NCI-H526 treated with DMSO at 0.1 percent for 48 hours (cell line): ENCODE results near the gene ANKRD10.
"Not testable (repeated sequence)": the region's sequence is repeated elsewhere in the genome, so short reads cannot be mapped to it uniquely, and the experiment has no call there.

Source experiments
- DNase-seq: peaks from one replicate; lab custom pipeline; 2025; lab: John Stamatoyannopoulos, UW

The ANKRD10 gene

DNA sequence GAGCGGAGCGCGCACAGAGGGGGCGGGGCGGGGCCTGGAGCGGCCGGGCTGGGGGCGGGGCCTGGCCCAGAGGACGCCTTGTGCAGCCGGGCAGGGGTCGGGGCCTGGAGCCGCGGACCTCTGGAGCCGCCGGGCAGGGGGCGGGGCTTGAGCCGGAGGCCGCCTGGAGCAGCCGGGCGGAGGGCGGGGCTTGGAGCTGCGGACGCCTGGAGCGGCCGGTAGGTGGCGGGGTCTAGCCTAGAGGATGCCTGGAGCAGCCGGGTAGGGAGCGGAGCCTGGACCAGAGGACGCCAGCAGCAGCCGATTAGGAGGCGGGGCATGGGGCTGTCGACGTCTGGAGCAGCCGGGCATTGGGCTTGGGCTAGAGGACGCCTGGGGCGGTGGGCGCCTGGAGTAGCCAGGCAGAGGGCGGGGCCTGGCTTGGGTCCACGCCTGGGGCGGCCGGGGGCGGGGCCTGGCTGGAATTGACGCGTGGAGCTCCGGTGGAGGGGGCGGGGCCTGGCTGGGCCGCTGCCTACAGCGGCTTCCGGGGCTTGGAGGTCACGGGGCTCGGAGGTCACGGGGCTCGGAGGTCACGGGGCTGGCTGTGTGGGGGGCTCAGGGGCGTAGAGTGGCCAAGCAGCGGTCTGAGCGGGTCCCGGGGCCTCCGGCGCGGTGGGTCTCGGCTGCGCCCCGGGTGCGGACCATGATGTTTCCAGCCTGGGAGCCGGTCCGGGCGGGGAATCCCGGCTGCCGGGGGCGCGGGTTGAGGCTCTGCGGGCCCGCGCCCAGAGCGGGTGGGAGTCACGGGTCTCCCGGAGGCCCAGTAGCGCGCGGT, at the start of gene ANKRD10:
Gene ANKRD10 (minus strand): TSS at position 13 of the 817 bp plus-strand sequence. CDS start 135 bp downstream, outside the sequence.
- DNase-seq = peak; percentile 99

DNA sequence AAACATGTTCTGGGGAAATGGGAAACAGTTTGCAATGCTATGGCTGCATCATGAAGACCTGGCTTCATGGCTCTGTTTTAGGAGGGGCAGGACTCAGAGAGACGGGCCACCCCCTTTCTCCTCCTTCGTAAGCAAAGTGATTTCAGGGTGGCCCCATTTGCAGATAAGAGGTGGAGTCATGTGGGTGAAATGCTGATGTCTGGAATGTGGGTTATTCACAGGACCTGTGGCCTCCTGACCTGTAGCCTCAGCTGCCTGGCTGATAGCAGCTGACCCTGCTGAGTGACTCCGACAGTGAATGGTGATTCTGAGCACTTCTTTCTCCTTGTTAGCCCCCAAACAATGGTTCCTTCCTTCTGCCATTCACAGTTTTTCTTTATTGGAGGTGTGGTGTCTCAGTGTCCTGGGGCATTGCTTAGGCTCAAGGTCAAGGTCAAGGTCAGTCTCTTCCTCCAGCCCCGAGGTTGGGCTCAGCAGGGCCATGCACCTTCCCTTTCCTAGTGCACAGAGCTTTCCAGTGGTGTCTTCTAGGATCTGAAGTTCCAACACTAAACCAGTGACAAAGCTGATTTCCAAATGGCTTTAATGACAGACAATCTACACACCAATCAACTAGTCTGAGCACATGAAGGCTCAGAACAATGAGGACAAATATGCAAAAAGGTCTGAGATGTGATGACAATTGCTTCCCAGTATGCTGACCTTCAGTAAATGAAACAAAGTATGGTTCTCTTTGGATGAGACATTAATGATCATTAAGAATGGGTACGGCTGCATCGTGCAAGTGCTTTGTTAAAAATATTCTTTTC, 49.6 kb upstream of the ANKRD10 start:
- DNase-seq = no peak

DNA sequence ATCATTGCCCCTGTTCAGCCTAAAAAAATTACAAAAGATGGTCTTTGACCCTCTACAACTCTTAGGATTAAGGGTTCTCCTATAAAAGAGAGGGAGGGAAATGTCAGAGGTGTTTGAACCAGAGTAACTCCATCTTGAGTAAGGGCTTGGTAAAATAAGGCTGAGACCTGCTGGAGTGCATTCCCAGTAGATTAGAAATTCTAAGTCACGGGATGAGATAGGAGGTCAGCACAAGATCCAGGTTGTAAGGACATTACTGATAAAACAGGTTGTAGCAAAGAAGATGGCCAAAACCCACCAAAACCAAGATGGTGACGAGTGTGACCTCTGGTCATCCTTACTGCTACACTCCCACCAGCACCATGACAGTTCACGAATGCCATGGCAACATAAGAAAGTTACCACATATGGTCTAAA, 48.7 kb upstream of the ANKRD10 start:
- no peak for DNase-seq

DNA sequence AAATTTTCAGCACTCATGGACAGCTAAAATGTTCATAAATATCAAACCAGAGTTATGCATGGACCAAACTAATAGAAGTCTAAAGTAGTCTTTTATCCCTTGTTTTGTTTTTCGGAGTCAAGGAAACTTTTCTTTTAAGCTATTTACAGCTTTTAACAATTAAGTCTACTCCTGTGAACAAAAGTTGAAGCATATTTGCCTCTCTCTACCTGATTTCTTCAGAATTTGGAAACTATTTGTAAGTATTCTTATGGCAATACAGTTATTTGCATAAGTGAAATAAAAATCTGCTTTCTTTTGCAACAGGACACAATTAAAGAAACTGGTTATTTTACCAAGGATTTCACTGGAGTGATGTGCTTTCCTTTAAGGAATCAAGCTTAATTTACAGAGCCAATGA, 47.1 kb upstream of the ANKRD10 start:
- no peak for DNase-seq

DNA sequence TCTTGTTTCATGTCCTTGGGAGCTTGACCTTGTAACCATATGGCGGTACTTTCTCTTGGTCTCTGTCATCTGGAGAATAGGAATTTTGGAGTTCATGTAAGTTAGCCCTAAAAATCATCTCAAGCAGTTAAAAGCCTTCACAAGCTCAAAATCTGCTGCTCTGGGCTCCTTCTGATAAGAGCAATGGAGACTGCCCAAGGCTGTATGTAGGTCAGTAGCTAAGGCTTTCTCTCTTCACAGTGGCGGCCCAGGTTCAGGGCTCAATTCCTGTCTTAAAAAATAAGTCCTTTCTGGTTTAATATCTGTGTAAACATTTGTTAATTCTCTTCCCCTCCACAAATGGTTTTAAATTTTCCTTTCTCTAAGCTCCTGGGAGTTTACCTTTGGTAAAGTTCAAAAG, 45.3 kb upstream of the ANKRD10 start:
- no peak for DNase-seq

DNA sequence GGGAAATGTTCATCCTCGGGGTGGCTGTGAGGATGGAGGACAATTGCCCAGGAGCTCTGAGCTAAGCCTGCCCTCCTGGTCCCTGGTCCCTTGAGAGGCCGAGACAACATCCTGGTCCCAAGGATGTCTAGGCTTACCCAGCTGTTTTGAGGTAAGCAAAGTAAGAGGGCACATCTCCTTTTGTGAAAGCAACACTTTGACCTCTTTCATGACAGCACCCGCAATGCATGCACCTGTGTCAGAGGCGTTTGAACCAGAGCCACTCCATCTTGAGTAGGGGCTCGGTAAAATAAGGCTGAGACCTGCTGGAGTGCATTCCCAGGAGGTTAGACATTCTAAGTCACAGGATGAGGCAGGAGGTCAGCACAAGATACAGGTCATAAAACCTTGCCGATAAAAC, 43.1 kb upstream of the ANKRD10 start:
- no peak for DNase-seq

DNA sequence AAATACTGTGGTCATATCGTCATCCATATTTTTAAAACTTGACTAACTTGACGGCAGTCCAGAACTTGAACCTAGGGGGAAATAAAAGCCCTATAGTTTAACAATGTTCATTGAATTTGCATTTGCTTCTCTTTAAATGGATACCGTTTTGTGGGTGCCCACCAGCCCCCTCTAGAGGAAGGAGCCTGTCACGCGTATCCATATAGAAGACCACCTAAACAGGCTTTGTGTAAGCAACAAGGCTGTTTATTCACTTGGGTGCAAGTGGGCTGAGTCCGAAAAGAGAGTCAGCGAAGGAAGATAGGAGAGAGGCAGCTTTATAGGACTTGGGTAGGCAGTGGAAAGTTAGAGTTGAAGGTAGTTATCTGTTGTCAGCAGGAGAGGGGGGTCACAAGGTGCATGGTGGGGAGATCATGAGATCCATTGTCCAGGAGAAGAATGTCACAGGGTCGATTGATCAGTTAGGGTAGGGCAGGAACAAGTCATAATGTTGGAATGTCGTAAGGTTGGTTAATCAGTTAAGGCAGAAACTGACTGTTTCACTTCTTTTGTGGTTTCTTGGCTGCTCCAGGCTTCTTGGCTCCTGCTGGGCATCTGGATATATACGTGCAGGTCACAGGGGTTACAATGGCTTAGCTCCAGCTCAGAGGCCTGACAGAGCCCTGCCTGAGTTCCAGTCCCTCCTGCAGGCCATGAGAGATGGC, 42.5 kb upstream of the ANKRD10 start:
- DNase-seq = no peak

DNA sequence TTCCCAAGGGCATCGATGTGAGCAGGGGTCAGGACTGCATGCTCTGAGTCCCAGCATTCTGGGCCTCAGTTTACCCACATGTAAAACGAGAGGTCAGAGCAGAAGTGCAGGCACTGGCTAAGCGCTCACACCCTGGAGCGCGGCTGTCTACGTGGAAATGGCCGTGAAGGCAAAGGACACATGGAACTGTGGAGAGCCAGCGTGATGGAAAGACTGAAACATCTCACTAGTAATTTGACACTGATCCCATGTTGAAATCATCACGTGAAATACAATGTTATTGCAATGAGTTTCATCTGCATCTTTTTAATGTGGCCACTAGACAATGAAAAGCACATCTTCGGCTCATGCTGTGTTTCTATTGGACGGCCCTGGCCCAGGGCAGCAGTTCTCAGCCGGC, 41.3 kb upstream of the ANKRD10 start:
- not testable (repeated sequence) for DNase-seq

DNA sequence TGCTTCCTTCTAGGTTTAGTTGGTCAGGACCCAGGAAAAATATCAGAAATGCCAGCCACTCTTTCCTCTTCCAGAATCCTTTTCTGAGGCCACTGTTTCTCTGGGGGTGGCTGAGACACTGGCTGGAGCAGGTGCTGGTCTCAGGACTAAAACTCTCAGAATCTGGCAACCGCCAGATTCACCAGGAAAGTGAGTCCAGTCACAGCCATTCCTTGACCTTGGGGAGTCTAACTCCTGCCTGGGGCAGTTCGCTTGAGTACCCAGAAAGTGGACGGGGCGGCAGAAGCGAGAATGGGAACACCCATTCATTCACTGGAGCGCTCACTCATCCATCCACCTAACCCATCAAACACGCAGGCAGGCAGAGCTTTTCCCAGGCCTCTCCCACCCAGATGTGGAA, 40.7 kb upstream of the ANKRD10 start:
- not testable (repeated sequence) for DNase-seq

DNA sequence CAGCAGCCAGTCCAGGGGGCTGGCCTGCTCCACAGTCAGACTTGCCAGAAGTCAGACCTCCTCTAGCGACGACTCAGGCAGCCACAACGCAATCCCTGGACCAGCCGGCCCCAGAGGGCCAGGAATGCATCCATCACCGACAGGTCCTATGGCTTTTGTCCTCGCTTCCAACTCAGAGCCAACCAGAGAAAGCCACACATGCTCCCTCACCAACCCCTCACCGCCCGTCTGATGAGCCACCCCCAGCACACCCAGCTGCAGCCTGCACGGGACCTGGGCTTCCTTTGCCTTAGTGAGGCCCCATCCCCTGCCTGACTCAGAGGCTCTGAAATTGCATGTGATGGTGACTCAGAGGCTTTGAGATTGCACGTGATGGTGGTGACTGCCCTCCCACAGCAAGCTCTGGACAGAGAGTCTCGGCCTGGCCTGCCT, 40.2 kb upstream of the ANKRD10 start:
- not testable (repeated sequence) for DNase-seq

DNA sequence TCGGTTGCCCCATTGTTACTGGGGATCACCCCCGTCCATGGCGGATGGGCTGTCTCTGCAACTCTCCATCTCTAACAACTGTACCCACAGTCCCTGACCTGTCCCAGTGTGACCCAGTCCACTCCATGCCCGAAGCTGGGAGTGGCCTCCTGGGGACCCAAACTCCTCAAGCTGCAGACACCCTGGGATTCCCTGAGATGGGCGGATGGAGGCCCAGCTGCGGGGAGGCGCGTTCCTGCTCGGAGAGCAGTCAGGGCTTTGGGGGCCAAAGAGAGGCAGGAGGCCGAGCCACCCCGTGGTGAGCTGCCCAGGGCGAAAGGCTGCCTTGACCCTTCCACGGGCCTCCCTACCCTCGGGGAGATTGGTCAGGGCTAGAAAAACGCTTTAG, 39.7 kb upstream of the ANKRD10 start:
- not testable (repeated sequence) for DNase-seq

DNA sequence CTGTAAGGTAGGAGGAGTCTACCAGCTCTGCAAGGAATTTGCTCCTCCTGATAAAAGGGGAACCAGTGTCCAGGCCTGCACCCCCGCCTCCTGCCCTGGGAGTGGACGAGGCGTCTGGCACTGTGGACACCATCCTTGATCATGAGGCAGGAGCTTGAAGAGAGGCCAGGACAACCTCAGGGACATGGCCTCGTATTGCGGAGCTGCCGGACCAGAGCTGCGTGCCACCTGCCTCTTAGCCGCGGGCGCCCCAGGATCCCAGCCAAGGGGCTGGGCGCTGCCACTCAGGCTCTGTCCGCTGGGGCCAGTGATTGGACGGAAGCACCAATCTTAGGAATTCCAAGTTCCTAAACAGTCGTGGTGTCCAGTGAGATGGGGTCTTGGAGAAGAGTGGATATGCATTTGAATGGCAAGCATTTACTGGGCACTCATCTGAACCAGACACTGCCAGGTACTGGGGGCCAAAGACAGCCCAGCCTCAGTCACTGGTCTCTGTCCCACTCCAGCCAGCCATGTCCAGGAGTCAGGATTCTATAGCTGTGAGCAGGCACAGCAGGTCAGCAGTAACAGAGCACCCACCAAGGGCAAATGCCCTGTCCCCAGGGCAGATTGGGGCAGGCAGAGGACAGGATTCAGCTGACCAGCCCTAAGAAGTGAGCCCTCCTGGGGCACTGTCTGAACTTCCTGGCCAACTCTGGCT, 39.1 kb upstream of the ANKRD10 start:
- DNase-seq = no peak

DNA sequence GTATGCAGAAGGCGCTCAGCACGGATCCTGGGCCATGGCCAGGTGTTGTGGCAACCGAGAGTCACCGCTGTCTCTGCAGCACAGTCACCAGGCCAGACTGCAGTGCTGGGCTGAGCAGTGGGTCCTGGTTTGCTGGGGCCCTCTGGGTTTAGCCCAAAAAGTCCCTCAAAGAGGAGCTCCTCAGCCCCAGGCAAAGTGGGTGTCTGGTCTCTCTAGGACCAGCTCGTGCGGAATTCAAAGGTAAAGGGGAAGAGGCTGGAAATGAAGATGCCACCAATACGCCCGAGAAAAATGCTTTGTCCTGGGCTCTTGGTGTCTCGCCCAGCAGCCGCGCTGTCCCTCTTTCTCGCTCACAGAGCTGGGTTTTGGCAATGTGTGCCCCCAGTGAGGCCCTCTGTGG, 38.5 kb upstream of the ANKRD10 start:
- no peak for DNase-seq

DNA sequence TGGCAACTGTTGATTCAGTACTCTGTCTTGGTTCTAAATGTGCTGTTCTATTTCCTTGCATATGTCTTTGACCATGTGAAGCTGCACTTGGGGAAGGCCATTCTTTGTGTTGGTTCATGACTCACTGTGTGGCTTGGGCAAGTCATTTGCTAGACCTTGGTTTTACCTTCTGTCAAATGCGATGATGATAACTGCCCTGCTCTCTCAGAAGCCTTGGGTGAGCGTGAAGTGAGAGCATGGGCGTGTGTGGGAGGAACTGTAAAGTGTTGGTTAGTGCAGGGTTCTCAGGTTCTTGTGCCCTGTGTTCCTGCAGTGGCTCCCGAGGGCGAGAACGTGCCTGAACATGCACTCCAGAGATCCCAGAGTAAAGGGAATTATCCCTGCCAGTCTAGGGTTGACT, 37.3 kb upstream of the ANKRD10 start:
- not testable (repeated sequence) for DNase-seq

DNA sequence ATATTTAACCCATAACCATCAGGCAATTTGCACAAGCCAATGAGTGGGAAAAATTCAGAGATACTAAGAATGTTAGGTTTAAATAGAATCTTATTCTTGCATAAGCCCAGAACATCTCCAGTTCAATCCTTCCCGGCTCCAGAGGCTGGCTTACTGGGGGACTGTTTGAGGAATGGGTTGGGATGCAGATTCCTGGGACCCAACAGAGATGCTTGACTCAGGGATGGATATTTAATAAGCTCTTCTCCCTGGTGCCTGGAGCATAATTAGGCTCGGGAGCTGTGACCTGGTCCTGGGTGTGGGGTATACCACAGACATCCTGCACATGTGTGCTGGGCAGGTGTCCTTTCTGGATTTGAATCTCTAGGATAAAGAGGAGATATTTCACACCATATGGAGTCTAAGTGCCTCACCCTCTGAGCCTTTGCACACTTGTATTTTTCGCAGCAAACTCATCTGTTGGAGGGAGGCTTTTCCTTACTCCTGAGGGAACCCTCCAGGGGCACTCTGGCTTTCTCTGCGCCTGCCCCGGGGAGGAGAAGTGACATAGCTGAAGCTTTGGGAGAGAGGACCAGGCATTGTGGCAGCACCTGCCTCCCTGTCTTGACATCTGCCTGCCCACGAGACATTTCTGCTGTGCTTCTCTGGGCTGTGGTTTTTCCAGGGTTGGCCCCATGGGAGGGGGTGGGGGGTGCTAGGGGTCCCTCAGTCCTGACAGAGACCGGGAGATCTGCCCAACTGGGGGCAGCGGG, 36.1 kb upstream of the ANKRD10 start:
- DNase-seq = no peak

DNA sequence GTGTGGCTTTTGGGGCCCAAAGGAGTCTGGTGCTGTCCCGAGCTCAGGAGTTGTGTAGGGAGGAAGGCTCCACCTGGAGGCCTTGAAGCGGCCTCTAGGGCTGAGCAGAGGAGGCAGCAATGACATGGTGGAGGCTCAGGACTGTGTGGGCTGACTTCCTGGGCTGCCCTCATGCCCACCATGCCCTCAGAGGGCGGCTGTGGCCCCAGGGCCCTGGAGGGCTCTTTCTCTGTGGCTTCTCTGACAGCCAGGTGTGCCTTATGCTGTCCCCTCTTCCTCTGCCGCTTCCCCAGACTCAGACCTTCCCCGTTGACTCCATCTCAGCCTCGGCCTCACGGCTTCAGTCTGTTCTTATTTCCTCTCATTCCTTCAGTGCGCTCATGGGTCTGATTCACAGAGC, 35.5 kb upstream of the ANKRD10 start:
- DNase-seq = no peak

DNA sequence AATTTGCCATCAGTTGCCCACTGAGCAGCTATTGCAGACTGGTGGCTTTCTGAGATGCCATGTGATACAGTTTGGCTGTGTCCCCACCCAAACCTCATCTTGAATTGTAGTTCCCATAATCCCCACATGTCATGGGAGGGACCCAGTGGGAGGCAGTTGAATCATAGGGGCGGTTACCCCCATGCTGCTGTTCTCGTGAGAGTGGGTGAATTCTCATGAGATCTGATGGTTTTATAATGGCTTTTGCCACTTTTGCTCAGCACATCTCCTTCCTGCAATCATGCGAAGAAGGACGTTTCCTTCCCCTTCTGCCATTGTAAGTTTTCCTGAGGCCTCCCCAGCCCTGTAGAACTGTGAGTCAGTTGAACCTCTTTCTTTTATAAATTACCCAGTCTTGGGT, 34.8 kb upstream of the ANKRD10 start:
- DNase-seq = no peak

DNA sequence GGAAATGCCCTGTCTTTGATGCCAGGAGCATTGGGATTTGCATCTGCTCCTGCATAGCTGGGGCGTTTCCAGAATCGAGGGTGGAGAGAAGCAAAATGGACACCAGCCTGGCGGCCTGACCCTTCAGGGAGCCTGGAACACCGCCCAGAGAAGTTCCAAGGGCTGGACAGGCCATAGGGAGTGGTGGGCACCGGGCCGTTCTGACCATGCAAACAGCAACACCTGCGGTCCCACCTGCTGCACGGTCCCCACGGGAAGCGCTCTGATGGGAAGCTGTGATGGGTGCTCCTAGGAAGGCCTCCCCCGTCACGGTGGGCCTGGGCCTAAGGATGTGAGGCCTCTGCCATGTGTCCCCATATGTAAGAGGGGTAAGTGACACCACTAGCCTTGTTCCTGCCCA, 34.2 kb upstream of the ANKRD10 start:
- DNase-seq = no peak

DNA sequence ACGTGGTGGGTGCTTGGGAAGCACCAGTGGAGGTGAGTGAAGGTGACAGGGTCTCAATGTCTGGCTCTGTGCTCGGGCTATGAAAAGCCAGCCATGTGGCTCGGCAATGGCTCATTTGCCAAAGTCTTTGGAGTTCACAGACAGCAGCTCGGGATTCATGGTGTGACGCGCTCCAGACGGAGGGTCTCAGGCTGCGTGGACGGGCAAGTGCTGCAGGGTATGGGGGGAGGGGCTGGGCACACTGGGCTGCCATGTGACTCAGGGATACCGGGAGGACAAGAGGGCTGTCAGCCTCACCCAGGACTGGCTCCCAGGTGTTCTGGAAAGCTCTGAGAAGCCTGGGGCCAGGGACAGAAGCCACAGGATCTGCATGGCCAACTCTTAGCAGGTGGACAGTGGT, 32.5 kb upstream of the ANKRD10 start:
- DNase-seq = not testable (repeated sequence)

DNA sequence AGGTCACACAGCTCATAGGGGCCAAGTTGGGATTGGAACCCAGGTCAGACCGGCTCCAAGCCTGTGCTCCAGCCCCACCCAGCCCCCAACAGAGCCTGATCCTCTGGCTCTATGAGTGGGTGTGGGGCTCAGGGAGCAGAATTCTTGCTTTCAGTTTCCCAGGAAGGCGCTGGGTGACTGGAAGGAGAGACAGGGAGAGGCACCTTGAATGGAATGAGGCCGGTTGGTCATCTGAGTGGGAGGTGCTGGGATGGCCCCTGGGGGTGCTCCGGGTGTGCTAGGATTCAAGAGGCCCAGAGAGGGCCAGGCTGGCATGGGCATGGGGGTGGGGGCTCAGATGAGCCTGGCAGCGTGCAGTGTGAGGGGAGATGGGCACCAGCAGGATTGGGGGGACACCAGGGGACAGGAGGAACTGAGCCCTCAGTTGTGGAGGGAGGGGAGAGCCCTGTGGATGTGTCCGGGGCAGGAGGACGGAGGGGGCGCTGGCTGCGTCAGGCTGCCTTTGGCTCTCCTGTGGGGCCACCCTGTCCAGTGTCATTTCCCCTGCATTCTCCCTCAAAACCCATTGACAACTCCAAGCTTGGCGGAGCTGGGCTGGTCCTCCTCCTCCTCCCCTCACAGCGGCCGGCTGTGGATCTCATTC, 31.2 kb upstream of the ANKRD10 start:
- DNase-seq = no peak
